Epithelial cell of proximal tubule (primary cell): Measurements from ENCODE around the gene CCDC7. TPM values are rescaled to one million over a fixed set of nuclear protein-coding genes. Genes with fewer than 3 reads are reported as not detected.
"Not testable (repeated sequence)": the region's sequence is repeated elsewhere in the genome, so short reads cannot be mapped to it uniquely, and the experiment has no call there.

Source experiments
- DNase-seq: peaks from one replicate; pipeline ENCODE4 v3.0.0-alpha.2; 2011; ENCODE audit warnings: low read depth
- H3K4me3 ChIP-seq: 2 replicates; pipeline ENCODE4 v1.5.1; 2011; ENCODE audit warnings: low read depth, mild to moderate bottlenecking, low read length
- CTCF ChIP-seq: conservative IDR thresholded peaks from 2 replicates; pipeline ENCODE4 v1.5.1; 2012; ENCODE audit warnings: low read depth, mild to moderate bottlenecking, low read length
- total RNA-seq: library from RNA; depleted of rRNA; stranded (reverse); fragments of >200 nt; gene quantifications from 2 replicates; pipeline ENCODE4 v1.2.3, GENCODE V29; 2015

Gene CCDC7
- total RNA-seq, 1 donor from 2014 or later = 1.3 TPM

- DNase-seq = no peak
- TF ChIP-seq CTCF = no peak
- H3K4me3 ChIP-seq = no peak overlapping the region
These were observed 176.5 kb downstream of the CCDC7 start for GRCh38 chr10:32622409-32622808.

- TF ChIP-seq CTCF = no peak
- no peak for DNase-seq
- H3K4me3 ChIP-seq = no peak overlapping the region
These were observed 181.2 kb downstream of the CCDC7 start for GRCh38 chr10:32627183-32627582.

GRCh38 chr10:32629910-32630309 lies 184.0 kb downstream of the CCDC7 start:
- no peak for TF ChIP-seq CTCF
- H3K4me3 ChIP-seq = no peak overlapping the region
- no peak for DNase-seq

GRCh38 chr10:32646535-32646934 lies 200.6 kb downstream of the CCDC7 start:
- no peak for TF ChIP-seq CTCF
- no peak for DNase-seq
- no peak overlapping the region for H3K4me3 ChIP-seq

- no peak for TF ChIP-seq CTCF
- no peak overlapping the region for H3K4me3 ChIP-seq
- DNase-seq = no peak
These were observed 204.3 kb downstream of the CCDC7 start for GRCh38 chr10:32650246-32650655.

GRCh38 chr10:32657430-32657829 lies 211.5 kb downstream of the CCDC7 start:
- not testable (repeated sequence) for DNase-seq, H3K4me3 ChIP-seq

- no peak overlapping the region for H3K4me3 ChIP-seq
- TF ChIP-seq CTCF = no peak
- no peak for DNase-seq
These were observed 215.4 kb downstream of the CCDC7 start for GRCh38 chr10:32661346-32661745.
